Putamen (tissue), 1 donor: ENCODE data around the gene PHF2.
"Not testable (repeated sequence)": the region's sequence is repeated elsewhere in the genome, so short reads cannot be mapped to it uniquely, and the experiment has no call there.

ENCODE experiments used
- DNase-seq: peaks from one replicate; pipeline ENCODE4 v3.0.0-alpha.2; 2016; ENCODE audit warnings: low spot score

The PHF2 gene

GRCh38 chr9:93665637-93666438 lies 89.5 kb downstream of the PHF2 start:
- no peak for DNase-seq

GRCh38 chr9:93666439-93666784 lies 90.0 kb downstream of the PHF2 start:
- not testable (repeated sequence) for DNase-seq

- DNase-seq = no peak
Measured at GRCh38 chr9:93667006-93667405, 90.6 kb downstream of the PHF2 start.

GRCh38 chr9:93667627-93668026 lies 91.2 kb downstream of the PHF2 start:
- no peak for DNase-seq

- no peak for DNase-seq
Measured at GRCh38 chr9:93668261-93668871, 92.0 kb downstream of the PHF2 start.

GRCh38 chr9:93669116-93669957 lies 93.0 kb downstream of the PHF2 start:
- DNase-seq = no peak

- DNase-seq = no peak
Measured at GRCh38 chr9:93669958-93670207, 93.5 kb downstream of the PHF2 start.

GRCh38 chr9:93670208-93671019 lies 94.0 kb downstream of the PHF2 start:
- DNase-seq = no peak

GRCh38 chr9:93671020-93671338 lies 94.6 kb downstream of the PHF2 start:
- DNase-seq = no peak

GRCh38 chr9:93672330-93673020 lies 96.1 kb downstream of the PHF2 start:
- not testable (repeated sequence) for DNase-seq

- DNase-seq = no peak
Measured at GRCh38 chr9:93673021-93673838, 96.8 kb downstream of the PHF2 start.

GRCh38 chr9:93673839-93674334 lies 97.5 kb downstream of the PHF2 start:
- DNase-seq = no peak

- DNase-seq = no peak
Measured at GRCh38 chr9:93674580-93675335, 98.4 kb downstream of the PHF2 start.

GRCh38 chr9:93675336-93676150 lies 99.2 kb downstream of the PHF2 start:
- no peak for DNase-seq

GRCh38 chr9:93676310-93677047 lies 100.1 kb downstream of the PHF2 start:
- no peak for DNase-seq

GRCh38 chr9:93677048-93677571 lies 100.7 kb downstream of the PHF2 start:
- no peak for DNase-seq

GRCh38 chr9:93677641-93678136 lies 101.3 kb downstream of the PHF2 start:
- DNase-seq = no peak
